Osteoblast (primary cell): Measurements from ENCODE around the gene VIPR1. TPM values are rescaled to one million over a fixed set of nuclear protein-coding genes. Genes with fewer than 3 reads are reported as not detected.

Experiments
- DNase-seq: peaks from one replicate; pipeline ENCODE4 v3.0.0; 2011; ENCODE audit warnings: low spot score, mixed read lengths; ENCODE audit not compliant: insufficient read length; ENCODE audit errors: missing footprints
- H2AFZ ChIP-seq: 2 replicates; pipeline ENCODE4 v1.6.0; 2011; ENCODE audit warnings: mild to moderate bottlenecking, low read length
- H3K27ac ChIP-seq: 2 replicates; pipeline ENCODE4 v1.5.1; 2011; ENCODE audit warnings: mild to moderate bottlenecking, low read depth, low read length, moderate library complexity
- H3K27me3 ChIP-seq: 2 replicates; pipeline ENCODE4 v1.6.0; 2012; ENCODE audit warnings: mild to moderate bottlenecking, control low read depth, inconsistent platforms, low read length, moderate library complexity; ENCODE audit not compliant: insufficient read depth
- H3K36me3 ChIP-seq: 2 replicates; pipeline ENCODE4 v1.5.1; 2011; ENCODE audit warnings: mild to moderate bottlenecking, low read length, control low read depth, moderate library complexity; ENCODE audit not compliant: insufficient read depth
- H3K4me1 ChIP-seq: 2 replicates; pipeline ENCODE4 v1.5.1; 2011; ENCODE audit warnings: mild to moderate bottlenecking, low read length, control low read depth, moderate library complexity; ENCODE audit not compliant: insufficient read depth
- H3K4me2 ChIP-seq: 2 replicates; pipeline ENCODE4 v1.6.0; 2011; ENCODE audit warnings: mild to moderate bottlenecking, low read length; ENCODE audit not compliant: insufficient read depth
- H3K4me3 ChIP-seq: fragments of 200-600 bp; sonication (generic); 3 replicates; pipeline ENCODE4 v1.5.1; 2012; ENCODE audit warnings: mild to moderate bottlenecking, low read length, inconsistent platforms; ENCODE audit not compliant: insufficient read depth
- H3K79me2 ChIP-seq: 2 replicates; pipeline ENCODE4 v1.6.0; 2012; ENCODE audit warnings: mild to moderate bottlenecking, low read length, control low read depth, inconsistent platforms; ENCODE audit not compliant: insufficient read depth
- H3K9me3 ChIP-seq: 2 replicates; pipeline ENCODE4 v1.5.1; 2011; ENCODE audit warnings: low read depth, low read length, control low read depth
- H4K20me1 ChIP-seq: 2 replicates; pipeline ENCODE4 v1.6.0; 2012; ENCODE audit warnings: mild to moderate bottlenecking, low read length, control low read depth; ENCODE audit not compliant: insufficient read depth
- CTCF ChIP-seq: IDR thresholded peaks from 2 replicates; pipeline ENCODE4 v1.5.1; 2011; ENCODE audit warnings: mild to moderate bottlenecking, low read depth, low read length, moderate library complexity; ENCODE audit errors: extremely low read depth
- total RNA-seq: library from RNA; depleted of rRNA; stranded (reverse); fragments of >200 nt; gene quantifications from 2 replicates; pipeline ENCODE4 v1.2.3, GENCODE V29; 2012

The VIPR1 gene
- total RNA-seq, 1 donor = not detected

GRCh38 chr3:42520906-42521305 lies 18.5 kb downstream of the VIPR1 start:
- Histone ChIP-seq H3K79me2 (no peaks in the 10 kb centered on the region), H3K36me3 (no peaks in the 10 kb centered on the region), H2AFZ (no peak overlapping the region), H3K9me3 (no peaks in the 10 kb centered on the region), H3K4me2 (no peak overlapping the region), H3K27ac (no peak overlapping the region), H3K4me3 (no peak overlapping the region), H3K4me1 (no peaks in the 10 kb centered on the region), H4K20me1 (no peaks in the 10 kb centered on the region), H3K27me3 (no peaks in the 10 kb centered on the region)
- no peak for DNase-seq
- TF ChIP-seq CTCF = no peak

GRCh38 chr3:42524751-42525150 lies 22.3 kb downstream of the VIPR1 start:
- Histone ChIP-seq H3K4me3 (no peak overlapping the region), H4K20me1 (no peaks in the 10 kb centered on the region), H3K27me3 (no peaks in the 10 kb centered on the region), H2AFZ (no peak overlapping the region), H3K4me1 (no peaks in the 10 kb centered on the region), H3K9me3 (no peaks in the 10 kb centered on the region), H3K79me2 (no peaks in the 10 kb centered on the region), H3K36me3 (no peaks in the 10 kb centered on the region), H3K27ac (no peak overlapping the region), H3K4me2 (no peak overlapping the region)
- DNase-seq = peak; percentile 44
- no peak for TF ChIP-seq CTCF

GRCh38 chr3:42525212-42525611 lies 22.8 kb downstream of the VIPR1 start:
- Histone ChIP-seq H3K4me2 (no peak overlapping the region), H3K9me3 (no peaks in the 10 kb centered on the region), H3K36me3 (no peaks in the 10 kb centered on the region), H4K20me1 (no peaks in the 10 kb centered on the region), H3K4me1 (no peaks in the 10 kb centered on the region), H2AFZ (no peak overlapping the region), H3K4me3 (no peak overlapping the region), H3K79me2 (no peaks in the 10 kb centered on the region), H3K27me3 (no peaks in the 10 kb centered on the region), H3K27ac (no peak overlapping the region)
- peak; percentile 76 for DNase-seq
- TF ChIP-seq CTCF = no peak

- no peak for TF ChIP-seq CTCF
- H2AFZ ChIP-seq = no peak overlapping the region
Observed at GRCh38 chr3:42525736-42526345, 23.4 kb downstream of the VIPR1 start.

More at GRCh38 chr3:42525736-42526345, 23.4 kb downstream of the VIPR1 start:
- H3K4me3 ChIP-seq = no peak overlapping the region
- no peaks in the 10 kb centered on the region for H3K36me3 ChIP-seq
- H3K27me3 ChIP-seq = no peaks in the 10 kb centered on the region
- no peak overlapping the region for H3K4me2 ChIP-seq
- no peaks in the 10 kb centered on the region for H3K4me1 ChIP-seq
- H4K20me1 ChIP-seq = no peaks in the 10 kb centered on the region
- H3K9me3 ChIP-seq = no peaks in the 10 kb centered on the region
- DNase-seq = peak; percentile 63
- no peak overlapping the region for H3K27ac ChIP-seq
- H3K79me2 ChIP-seq = no peaks in the 10 kb centered on the region
